GM12878 (cell line): ENCODE data around the gene FGF19. TPM values are rescaled to one million over a fixed set of nuclear protein-coding genes. Genes with fewer than 3 reads are reported as not detected.

Experiments
- ATAC-seq: fragments of 200-7000 bp; cut with Tn5 transposase; 3 replicates; pipeline ENCODE4 v1.9.1; 2020; ENCODE audit warnings: mild to moderate bottlenecking, moderate library complexity
- BruUV-seq: library from RNA; stranded (reverse); fragments of 400-500 nt; replicated peaks from 2 replicates; lab custom pipeline; 2021; lab: Mats Ljungman, UMichigan
- CTCF ChIA-PET: fragments of 300-600 bp; sonication (Branson Sonifier 250); formaldehyde crosslinking; extraction: SDS; loops from one replicate; lab custom pipeline; 2021; ENCODE audit warnings: inconsistent platforms; lab: Yijun Ruan, JAX
- POLR2A ChIA-PET: fragments of 350-600 bp; formaldehyde crosslinking; extraction: SDS; loops from one replicate; lab custom pipeline; 2021; ENCODE audit warnings: inconsistent platforms; lab: Charles Lee
- RAD21 ChIA-PET: fragments of 300-600 bp; sonication (Branson Sonifier 250); formaldehyde crosslinking; loops from one replicate; lab custom pipeline; 2023; ENCODE audit warnings: antibody characterized with exemption; ENCODE audit not compliant: unreplicated experiment; lab: Charles Lee
- SMC1A ChIA-PET: fragments of 300-600 bp; sonication (Branson Sonifier 250); formaldehyde crosslinking; loops from one replicate; lab custom pipeline; 2023; ENCODE audit not compliant: unreplicated experiment, uncharacterized antibody; lab: Charles Lee
- DNase-seq: peaks from one replicate; pipeline ENCODE4 v3.0.0-alpha.2; 2011; ENCODE audit warnings: low read depth, low spot score
- FAIRE-seq: peaks from 3 replicates; lab custom pipeline; 2011; peaks lifted over from hg19 to GRCh38; lab: Jason Lieb, UNC
- H2AFZ ChIP-seq: 2 replicates; pipeline ENCODE4 v1.6.0; 2011; ENCODE audit warnings: low read depth, low read length, control low read depth; ENCODE audit not compliant: control insufficient read depth
- H3K27ac ChIP-seq: 2 replicates; pipeline ENCODE4 v1.5.1; 2011; ENCODE audit warnings: control low read depth; ENCODE audit not compliant: control insufficient read depth, insufficient read depth
- H3K27me3 ChIP-seq, 2 experiments: replicated peaks in 1 of 2; 2 replicates each; pipeline versions ENCODE4 v1.6.0 to v1.6.1; 2011; ENCODE audit warnings: low read length in 1 of 2; ENCODE audit not compliant: control insufficient read depth in 2 of 2, insufficient read depth in 2 of 2
- H3K36me3 ChIP-seq, 2 experiments: 2 replicates each; pipeline ENCODE4 v1.5.1; 2011; ENCODE audit warnings: low read length in 1 of 2; ENCODE audit not compliant: control insufficient read depth in 2 of 2, insufficient read depth in 2 of 2
- H3K4me1 ChIP-seq: 2 replicates; pipeline ENCODE4 v1.6.1; 2011; ENCODE audit warnings: mild to moderate bottlenecking, low read length, moderate library complexity, mixed read lengths; ENCODE audit not compliant: control insufficient read depth, insufficient read depth
- H3K4me2 ChIP-seq: 2 replicates; pipeline ENCODE4 v1.6.0; 2011; ENCODE audit warnings: control low read depth; ENCODE audit not compliant: control insufficient read depth, insufficient read depth
- H3K4me3 ChIP-seq: fragments of 200-600 bp; sonication (generic); 2 replicates; pipeline ENCODE4 v1.5.1; 2016
- H3K79me2 ChIP-seq: 2 replicates; pipeline ENCODE4 v1.6.0; 2011; ENCODE audit warnings: low read length; ENCODE audit not compliant: control insufficient read depth, insufficient read depth
- H3K9ac ChIP-seq: 2 replicates; pipeline ENCODE4 v1.8.0; 2011; ENCODE audit warnings: low read length, control low read depth, mixed read lengths; ENCODE audit not compliant: control insufficient read depth, insufficient read depth
- H3K9me3 ChIP-seq: replicated peaks from 3 replicates; pipeline ENCODE4 v1.5.1; 2011; ENCODE audit warnings: mild to moderate bottlenecking, low read length; ENCODE audit not compliant: control insufficient read depth, insufficient read depth
- H4K20me1 ChIP-seq: 2 replicates; pipeline ENCODE4 v1.6.0; 2011; ENCODE audit not compliant: control insufficient read depth, insufficient read depth
- ATF7 ChIP-seq: fragments of 450-650 bp; IDR thresholded peaks from 2 replicates; pipeline ENCODE4 v1.6.1; 2016; ENCODE audit warnings: low read depth, mild to moderate bottlenecking
- EGR1 ChIP-seq, 2 experiments: IDR thresholded peaks; 1 replicate in 1 of 2; 2 replicates in 1 of 2; pipeline ENCODE4 v1.6.1; 2011 to 2012; ENCODE audit warnings: low read depth in 2 of 2, low read length in 2 of 2, borderline replicate concordance in 1 of 2, mild to moderate bottlenecking in 1 of 2, moderate library complexity in 1 of 2
- ETV6 ChIP-seq, 2 experiments: fragments of 450-650 bp in 1 of 2; IDR thresholded peaks in 1 of 2; conservative IDR thresholded peaks in 1 of 2; 2 replicates each; pipeline ENCODE4 v1.6.1; 2014; ENCODE audit warnings: antibody characterized with exemption in 1 of 2, borderline replicate concordance in 1 of 2, low read depth in 1 of 2, mild to moderate bottlenecking in 1 of 2, moderate library complexity in 1 of 2
- GABPA ChIP-seq: IDR thresholded peaks from 2 replicates; pipeline ENCODE4 v1.6.1; 2014; ENCODE audit warnings: antibody characterized with exemption, low read depth, mild to moderate bottlenecking, inconsistent platforms
- IKZF2 ChIP-seq, 2 experiments: fragments of 450-650 bp; IDR thresholded peaks; 2 replicates each; pipeline ENCODE4 v1.6.1; 2017; ENCODE audit warnings: mild to moderate bottlenecking in 2 of 2, moderate library complexity in 2 of 2
- KDM1A ChIP-seq: fragments of 200-600 bp; sonication (generic); IDR thresholded peaks from 2 replicates; pipeline ENCODE4 v1.6.1; 2016; ENCODE audit warnings: borderline replicate concordance
- LARP7 ChIP-seq: fragments of 450-650 bp; IDR thresholded peaks from 2 replicates; pipeline ENCODE4 v1.6.1; 2017; ENCODE audit warnings: mild to moderate bottlenecking
- NFYB ChIP-seq: IDR thresholded peaks from 2 replicates; pipeline ENCODE4 v1.6.1; 2011; ENCODE audit warnings: low read depth, mild to moderate bottlenecking, low read length, improper control_type of control experiment, moderate library complexity; ENCODE audit not compliant: insufficient read depth
- PAX8 ChIP-seq: fragments of 450-650 bp; IDR thresholded peaks from 2 replicates; pipeline ENCODE4 v1.6.1; 2017; ENCODE audit warnings: mild to moderate bottlenecking, moderate library complexity
- POLR2AphosphoS5 ChIP-seq: IDR thresholded peaks from 2 replicates; pipeline ENCODE4 v1.6.1; 2011; ENCODE audit warnings: mild to moderate bottlenecking, low read length, inconsistent platforms
- SP1 ChIP-seq: IDR thresholded peaks from one replicate; pipeline ENCODE4 v1.6.1; 2011; ENCODE audit warnings: low read depth, low read length
- ZNF384 ChIP-seq: IDR thresholded peaks from 2 replicates; pipeline ENCODE4 v1.6.1; 2012; ENCODE audit warnings: low read depth, mild to moderate bottlenecking, low read length, improper control_type of control experiment, borderline replicate concordance
- ZSCAN29 ChIP-seq: fragments of 450-650 bp; IDR thresholded peaks from 2 replicates; pipeline ENCODE4 v1.6.1; 2017; ENCODE audit warnings: mild to moderate bottlenecking, moderate library complexity
- WGBS: methylation state at CpG from one replicate; pipeline ENCODE4 v1.1.6; 2016; ENCODE audit warnings: low lambda C conversion rate; ENCODE audit not compliant: insufficient replicate concordance, insufficient coverage; ENCODE audit errors: missing lambda C conversion rate; 5-methylcytosine and 5-hydroxymethylcytosine counted together
- in situ Hi-C: fragments of 300-500 bp; cut with MboI; formaldehyde crosslinking; loops from 9 replicates; pipeline ENCODE4 v1.14.3; 2018; ENCODE audit warnings: mixed read lengths
- intact Hi-C: fragments of 100-400 bp; cut with micrococcal nuclease; formaldehyde crosslinking; loops from one replicate; pipeline ENCODE4 v1.14.2; 2022; ENCODE audit not compliant: unreplicated experiment
- polyA plus RNA-seq, 11 experiments: library from polyadenylated mRNA; depleted of rRNA in 4 of 11; unstranded in 6 of 11; stranded (reverse) in 5 of 11; fragments of >200 nt; fragmentation: Nextera tagmentation in 4 of 11; fragmentation: Illumina TruSeq in 1 of 11; extraction: Ambion mirVana in 4 of 11; extraction: Trizol in 1 of 11; gene quantifications; 1 replicate in 1 of 11; 2 replicates in 10 of 11; pipeline versions ENCODE4 v1.2.1 to v1.2.3, GENCODE V29; 2011 to 2016; ENCODE audit warnings: inconsistent platforms in 2 of 11, missing spikeins in 2 of 11, low read depth in 1 of 11
- total RNA-seq, 4 experiments: library from RNA; depleted of rRNA in 3 of 4; stranded (reverse); fragments of >200 nt in 3 of 4; fragmentation: Illumina TruSeq in 1 of 4; extraction: Trizol in 1 of 4; gene quantifications; 2 replicates each; pipeline versions ENCODE4 v1.2.1 to v1.2.3, GENCODE V29; 2013 to 2021
- TF ChIP-seq, protein P1 (sequence below): IDR thresholded peaks from 2 replicates; pipeline ENCODE4 v1.6.1; 2012; ENCODE audit warnings: low read length, inconsistent platforms
- TF ChIP-seq, protein P2 (sequence below): fragments of 150-350 bp; IDR thresholded peaks from 2 replicates; pipeline ENCODE4 v1.6.1; 2016; ENCODE audit warnings: low read depth, low read length
- TF ChIP-seq, protein P3 (sequence below): fragments of 450-650 bp; conservative IDR thresholded peaks from 2 replicates; pipeline ENCODE4 v1.6.1; 2017; ENCODE audit warnings: mild to moderate bottlenecking, moderate library complexity
- TF ChIP-seq, protein P4 (sequence below): IDR thresholded peaks from 2 replicates; pipeline ENCODE4 v1.6.1; 2012; ENCODE audit warnings: low read depth, low read length, improper control_type of control experiment

The FGF19 gene
- total and polyA plus RNA-seq, 10 of the 15 experiments (the other 5 are each of a cell fraction or from before 2014, with no cell fraction given) = 0.08 TPM; not detected in 9

DNA sequence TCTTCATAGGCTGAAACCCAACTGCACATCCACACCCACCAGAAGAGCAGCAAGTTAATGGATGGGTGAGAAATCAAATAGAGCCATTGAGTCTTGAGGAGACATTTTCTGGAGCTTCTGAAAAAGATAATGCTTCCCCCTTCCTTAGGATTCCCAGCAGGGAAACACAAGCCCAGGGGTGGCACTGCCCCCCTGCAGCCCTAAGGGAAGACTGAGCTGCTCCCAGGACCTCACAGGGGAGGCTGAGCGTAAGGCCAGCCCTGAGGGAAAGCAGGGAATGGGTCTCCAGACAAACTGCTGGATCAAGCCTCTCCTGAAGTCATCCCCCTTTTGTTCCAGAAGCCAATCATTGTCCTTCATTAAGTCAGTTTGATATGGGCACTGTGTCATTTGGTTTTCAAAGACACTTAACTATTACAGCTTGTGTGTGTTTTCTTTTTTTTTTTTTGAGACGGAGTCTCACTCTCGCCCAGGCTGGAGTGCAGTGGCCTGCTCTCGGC is 43.8 kb downstream of the FGF19 start:
- Histone ChIP-seq H3K4me2 (no peak overlapping the region), H3K9me3 (no peaks in the 10 kb centered on the region; the same call in 2 of the 3 replicates), H3K27me3 (no peaks in the 10 kb centered on the region), H3K4me3 (no peak overlapping the region), H3K79me2 (no peaks in the 10 kb centered on the region), H3K4me1 (no peaks in the 10 kb centered on the region), H3K36me3 (no peaks in the 10 kb centered on the region), H4K20me1 (peaks cover 3% of the 10 kb centered on the region; the same call in 1 of the 2 replicates), H3K27ac (no peak overlapping the region), H3K9ac (no peak overlapping the region), H2AFZ (no peak overlapping the region)
- ATAC-seq = no peak
- in situ Hi-C loops = loop anchor here (10.0 kb wide), 1 partner anchor 555 kb away; no protein-coding TSS in a partner anchor
- RAD21 ChIA-PET = interaction anchor here (0.9 kb wide), 1 partner anchor 559 kb away, joined by 3 read pairs; no protein-coding TSS in a partner anchor
- SMC1A ChIA-PET = interaction anchor here (0.7 to 2.6 kb wide), 2 partner anchors 11 to 1066 kb away, joined by 3 to 6 read pairs; no protein-coding TSS in a partner anchor
- FAIRE-seq = no peak
- no TSS peak for BruUV-seq
- DNase-seq = no peak
- POLR2A ChIA-PET = interaction anchor here (0.6 kb wide), 1 partner anchor 506 kb away, joined by 9 read pairs; no protein-coding TSS in a partner anchor
- WGBS = 84% methylated on average over 4 of the region's 4 CpGs
- CTCF ChIA-PET = interaction anchor here (2.2 to 3.9 kb wide), 2 partner anchors 11 to 559 kb away, joined by 5 to 15 read pairs; no protein-coding TSS in a partner anchor
- intact Hi-C loops = no loop called here
- TF ChIP-seq KDM1A (no peak), NFYB (no peak), IKZF2 (IDR thresholded peaks at IDR 0.05) (no peak), LARP7 (no peak), ZNF384 (no peak), ATF7 (no peak), ZSCAN29 (no peak), EGR1 (IDR thresholded peaks at IDR 0.05; ENCODE audit: borderline replicate concordance in 1 of 2, low read depth in 2 of 2, low read length in 2 of 2) (no peak), ETV6 (conservative IDR thresholded peaks at IDR 0.05 in 1 of 2, IDR thresholded peaks at IDR 0.05 in 1 of 2; ENCODE audit: borderline replicate concordance in 1 of 2, low read depth in 1 of 2) (no peak), SP1 (no peak), GABPA (no peak), PAX8 (no peak), POLR2AphosphoS5 (no peak)
- TF ChIP-seq, protein P1, sequence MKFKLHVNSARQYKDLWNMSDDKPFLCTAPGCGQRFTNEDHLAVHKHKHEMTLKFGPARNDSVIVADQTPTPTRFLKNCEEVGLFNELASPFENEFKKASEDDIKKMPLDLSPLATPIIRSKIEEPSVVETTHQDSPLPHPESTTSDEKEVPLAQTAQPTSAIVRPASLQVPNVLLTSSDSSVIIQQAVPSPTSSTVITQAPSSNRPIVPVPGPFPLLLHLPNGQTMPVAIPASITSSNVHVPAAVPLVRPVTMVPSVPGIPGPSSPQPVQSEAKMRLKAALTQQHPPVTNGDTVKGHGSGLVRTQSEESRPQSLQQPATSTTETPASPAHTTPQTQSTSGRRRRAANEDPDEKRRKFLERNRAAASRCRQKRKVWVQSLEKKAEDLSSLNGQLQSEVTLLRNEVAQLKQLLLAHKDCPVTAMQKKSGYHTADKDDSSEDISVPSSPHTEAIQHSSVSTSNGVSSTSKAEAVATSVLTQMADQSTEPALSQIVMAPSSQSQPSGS = no peak
- TF ChIP-seq, protein P2, sequence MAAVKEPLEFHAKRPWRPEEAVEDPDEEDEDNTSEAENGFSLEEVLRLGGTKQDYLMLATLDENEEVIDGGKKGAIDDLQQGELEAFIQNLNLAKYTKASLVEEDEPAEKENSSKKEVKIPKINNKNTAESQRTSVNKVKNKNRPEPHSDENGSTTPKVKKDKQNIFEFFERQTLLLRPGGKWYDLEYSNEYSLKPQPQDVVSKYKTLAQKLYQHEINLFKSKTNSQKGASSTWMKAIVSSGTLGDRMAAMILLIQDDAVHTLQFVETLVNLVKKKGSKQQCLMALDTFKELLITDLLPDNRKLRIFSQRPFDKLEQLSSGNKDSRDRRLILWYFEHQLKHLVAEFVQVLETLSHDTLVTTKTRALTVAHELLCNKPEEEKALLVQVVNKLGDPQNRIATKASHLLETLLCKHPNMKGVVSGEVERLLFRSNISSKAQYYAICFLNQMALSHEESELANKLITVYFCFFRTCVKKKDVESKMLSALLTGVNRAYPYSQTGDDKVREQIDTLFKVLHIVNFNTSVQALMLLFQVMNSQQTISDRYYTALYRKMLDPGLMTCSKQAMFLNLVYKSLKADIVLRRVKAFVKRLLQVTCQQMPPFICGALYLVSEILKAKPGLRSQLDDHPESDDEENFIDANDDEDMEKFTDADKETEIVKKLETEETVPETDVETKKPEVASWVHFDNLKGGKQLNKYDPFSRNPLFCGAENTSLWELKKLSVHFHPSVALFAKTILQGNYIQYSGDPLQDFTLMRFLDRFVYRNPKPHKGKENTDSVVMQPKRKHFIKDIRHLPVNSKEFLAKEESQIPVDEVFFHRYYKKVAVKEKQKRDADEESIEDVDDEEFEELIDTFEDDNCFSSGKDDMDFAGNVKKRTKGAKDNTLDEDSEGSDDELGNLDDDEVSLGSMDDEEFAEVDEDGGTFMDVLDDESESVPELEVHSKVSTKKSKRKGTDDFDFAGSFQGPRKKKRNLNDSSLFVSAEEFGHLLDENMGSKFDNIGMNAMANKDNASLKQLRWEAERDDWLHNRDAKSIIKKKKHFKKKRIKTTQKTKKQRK = no peak
- TF ChIP-seq, protein P3, sequence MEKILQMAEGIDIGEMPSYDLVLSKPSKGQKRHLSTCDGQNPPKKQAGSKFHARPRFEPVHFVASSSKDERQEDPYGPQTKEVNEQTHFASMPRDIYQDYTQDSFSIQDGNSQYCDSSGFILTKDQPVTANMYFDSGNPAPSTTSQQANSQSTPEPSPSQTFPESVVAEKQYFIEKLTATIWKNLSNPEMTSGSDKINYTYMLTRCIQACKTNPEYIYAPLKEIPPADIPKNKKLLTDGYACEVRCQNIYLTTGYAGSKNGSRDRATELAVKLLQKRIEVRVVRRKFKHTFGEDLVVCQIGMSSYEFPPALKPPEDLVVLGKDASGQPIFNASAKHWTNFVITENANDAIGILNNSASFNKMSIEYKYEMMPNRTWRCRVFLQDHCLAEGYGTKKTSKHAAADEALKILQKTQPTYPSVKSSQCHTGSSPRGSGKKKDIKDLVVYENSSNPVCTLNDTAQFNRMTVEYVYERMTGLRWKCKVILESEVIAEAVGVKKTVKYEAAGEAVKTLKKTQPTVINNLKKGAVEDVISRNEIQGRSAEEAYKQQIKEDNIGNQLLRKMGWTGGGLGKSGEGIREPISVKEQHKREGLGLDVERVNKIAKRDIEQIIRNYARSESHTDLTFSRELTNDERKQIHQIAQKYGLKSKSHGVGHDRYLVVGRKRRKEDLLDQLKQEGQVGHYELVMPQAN = no peak
- TF ChIP-seq, protein P4, sequence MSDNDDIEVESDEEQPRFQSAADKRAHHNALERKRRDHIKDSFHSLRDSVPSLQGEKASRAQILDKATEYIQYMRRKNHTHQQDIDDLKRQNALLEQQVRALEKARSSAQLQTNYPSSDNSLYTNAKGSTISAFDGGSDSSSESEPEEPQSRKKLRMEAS = no peak
